Body of pancreas (tissue), 4 donors: ENCODE measurements around the gene DYRK2. TPM values are rescaled to one million over a fixed set of nuclear protein-coding genes. Genes with fewer than 3 reads are reported as not detected.

Experiments
- ATAC-seq: fragments of 150-250 bp; one replicate; pipeline ENCODE4 v1.9.1; 2016
- DNase-seq, 4 donors: peaks; one replicate each; pipeline ENCODE4 v3.0.0-alpha.2; 2019
- H3K27ac ChIP-seq, 4 donors: fragments of 200-600 bp; sonication (generic); 1 replicate in 3 of 4; 2 replicates in 1 of 4; pipeline versions ENCODE4 v1.5.1 to v1.6.1; 2016 to 2019; ENCODE audit warnings: mild to moderate bottlenecking in 1 of 4, mixed read lengths in 1 of 4, moderate library complexity in 1 of 4
- H3K27me3 ChIP-seq, 2 donors: fragments of 200-600 bp; sonication (generic); one replicate each; pipeline ENCODE4 v1.6.0; 2016; ENCODE audit warnings: mild to moderate bottlenecking in 1 of 2
- H3K36me3 ChIP-seq, 2 donors: fragments of 200-600 bp; sonication (generic); replicated peaks in 1 of 2; 2 replicates each; pipeline ENCODE4 v1.5.1; 2016; ENCODE audit warnings: low read depth in 2 of 2; ENCODE audit not compliant: insufficient read depth in 1 of 2
- H3K4me1 ChIP-seq: fragments of 200-600 bp; sonication (generic); one replicate; pipeline ENCODE4 v1.6.0; 2016
- H3K4me3 ChIP-seq, 2 donors: fragments of 200-600 bp; sonication (generic); 1 replicate in 1 of 2; 2 replicates in 1 of 2; pipeline ENCODE4 v1.5.1; 2016 to 2019
- H3K9me3 ChIP-seq, 3 donors: fragments of 200-600 bp; sonication (generic); 1 replicate in 2 of 3; 2 replicates in 1 of 3; pipeline ENCODE4 v1.5.1; 2016
- POLR2A ChIP-seq, 3 donors: fragments of 450-650 bp; IDR thresholded peaks; one replicate each; pipeline ENCODE4 v1.6.1; 2016; ENCODE audit warnings: antibody characterized with exemption in 3 of 3, mild to moderate bottlenecking in 2 of 3
- WGBS, 2 donors: methylation state at CpG; one replicate each; pipeline ENCODE4 v1.1.5; 2017; 5-methylcytosine and 5-hydroxymethylcytosine counted together
- intact Hi-C: fragments of 100-400 bp; cut with DNase I; formaldehyde crosslinking; loops from one replicate; pipeline ENCODE4 v1.15.1; 2023
- total RNA-seq, 2 donors: library from RNA; depleted of rRNA; stranded (reverse); fragments of >200 nt; gene quantifications; one replicate each; pipeline ENCODE4 v1.1.0, GENCODE V29; 2016
- TF ChIP-seq, protein P1 (sequence below), 7 experiments: fragments of 450-650 bp in 4 of 7; fragments of 200-600 bp in 3 of 7; sonication (generic) in 3 of 7; IDR thresholded peaks; one replicate each; pipeline ENCODE4 v1.5.1; 2016 to 2019; ENCODE audit warnings: antibody characterized with exemption in 7 of 7

The DYRK2 gene
- total RNA-seq, 2 donors from 2014 or later: 15.6 to 19.8 TPM

DNA sequence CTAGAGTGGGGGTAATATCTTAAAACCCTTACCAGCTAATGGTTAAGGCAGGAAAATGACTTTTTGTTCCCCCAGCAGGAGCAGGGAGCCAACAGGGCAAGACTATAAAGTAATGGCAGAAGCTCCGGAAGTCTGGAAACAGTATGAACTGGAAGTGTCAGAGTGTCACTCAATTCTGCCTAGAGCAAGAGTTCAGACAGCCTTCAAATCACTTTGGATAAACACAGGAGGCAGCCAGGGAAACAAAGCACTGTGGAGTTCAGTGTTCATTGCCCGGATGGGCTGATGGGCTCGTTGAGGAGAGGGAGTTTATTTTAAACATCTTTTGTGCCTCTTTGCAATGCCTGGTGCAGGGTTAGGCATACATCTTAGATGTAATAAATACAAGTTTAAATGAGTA lies 16.5 kb upstream of the DYRK2 start:
- H3K36me3 ChIP-seq: no peaks in the 10 kb centered on the region
- no peak overlapping the region for H3K4me3 ChIP-seq
- H3K4me1 ChIP-seq: no peaks in the 10 kb centered on the region
- H3K9me3 ChIP-seq: no peaks in the 10 kb centered on the region
- H3K27ac ChIP-seq: no peak overlapping the region
- no peak for ATAC-seq
- no peak for DNase-seq
- intact Hi-C loops: no loop called here
- 74 to 77% methylated on average over 3 of the region's 3 CpGs for WGBS, 2 donors
- H3K27me3 ChIP-seq: no peaks in the 10 kb centered on the region
- TF ChIP-seq, protein P1, sequence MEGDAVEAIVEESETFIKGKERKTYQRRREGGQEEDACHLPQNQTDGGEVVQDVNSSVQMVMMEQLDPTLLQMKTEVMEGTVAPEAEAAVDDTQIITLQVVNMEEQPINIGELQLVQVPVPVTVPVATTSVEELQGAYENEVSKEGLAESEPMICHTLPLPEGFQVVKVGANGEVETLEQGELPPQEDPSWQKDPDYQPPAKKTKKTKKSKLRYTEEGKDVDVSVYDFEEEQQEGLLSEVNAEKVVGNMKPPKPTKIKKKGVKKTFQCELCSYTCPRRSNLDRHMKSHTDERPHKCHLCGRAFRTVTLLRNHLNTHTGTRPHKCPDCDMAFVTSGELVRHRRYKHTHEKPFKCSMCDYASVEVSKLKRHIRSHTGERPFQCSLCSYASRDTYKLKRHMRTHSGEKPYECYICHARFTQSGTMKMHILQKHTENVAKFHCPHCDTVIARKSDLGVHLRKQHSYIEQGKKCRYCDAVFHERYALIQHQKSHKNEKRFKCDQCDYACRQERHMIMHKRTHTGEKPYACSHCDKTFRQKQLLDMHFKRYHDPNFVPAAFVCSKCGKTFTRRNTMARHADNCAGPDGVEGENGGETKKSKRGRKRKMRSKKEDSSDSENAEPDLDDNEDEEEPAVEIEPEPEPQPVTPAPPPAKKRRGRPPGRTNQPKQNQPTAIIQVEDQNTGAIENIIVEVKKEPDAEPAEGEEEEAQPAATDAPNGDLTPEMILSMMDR (IDR thresholded peaks at IDR 0.05): no peak
- no peak for TF ChIP-seq POLR2A (IDR thresholded peaks at IDR 0.05)

DNA sequence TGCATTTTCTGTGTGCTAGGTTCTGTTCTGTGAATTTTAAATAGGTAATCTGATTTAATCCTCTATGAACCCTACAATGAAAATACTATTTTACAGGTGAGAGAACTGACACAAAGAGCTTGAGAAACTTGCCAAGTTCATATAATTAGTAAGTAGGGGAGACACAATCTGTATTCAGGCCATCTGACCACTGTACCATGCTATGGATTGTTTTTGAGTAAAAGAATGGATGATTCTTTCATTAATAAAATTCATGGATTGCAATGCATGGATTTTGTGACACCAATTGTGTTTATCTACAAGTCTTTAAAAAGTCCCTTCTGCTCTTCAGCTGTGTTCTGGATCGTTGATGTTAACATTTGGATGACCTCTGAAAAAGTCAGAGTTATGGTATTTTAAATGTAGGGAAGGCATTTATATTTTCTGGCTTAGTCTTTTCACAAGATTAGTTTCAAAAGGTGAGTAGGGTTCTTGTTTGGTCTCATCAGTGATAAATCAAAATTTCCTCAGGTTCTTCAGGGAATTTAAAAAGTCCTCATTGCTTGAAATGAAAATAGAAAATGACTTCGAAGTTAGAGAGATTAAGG lies 15.4 kb upstream of the DYRK2 start:
- WGBS, 2 donors: 85% methylated on average over 2 of the region's 2 CpGs
- DNase-seq (no peak), ATAC-seq (no peak)
- no peaks in the 10 kb centered on the region for H3K27me3 ChIP-seq
- intact Hi-C loops: no loop called here
- no peaks in the 10 kb centered on the region for H3K9me3 ChIP-seq
- H3K4me1 ChIP-seq: no peaks in the 10 kb centered on the region
- TF ChIP-seq, protein P1 (IDR thresholded peaks at IDR 0.05): no peak
- no peak for TF ChIP-seq POLR2A (IDR thresholded peaks at IDR 0.05)
- no peak overlapping the region for H3K27ac ChIP-seq
- no peak overlapping the region for H3K4me3 ChIP-seq
- H3K36me3 ChIP-seq: no peaks in the 10 kb centered on the region

DNA sequence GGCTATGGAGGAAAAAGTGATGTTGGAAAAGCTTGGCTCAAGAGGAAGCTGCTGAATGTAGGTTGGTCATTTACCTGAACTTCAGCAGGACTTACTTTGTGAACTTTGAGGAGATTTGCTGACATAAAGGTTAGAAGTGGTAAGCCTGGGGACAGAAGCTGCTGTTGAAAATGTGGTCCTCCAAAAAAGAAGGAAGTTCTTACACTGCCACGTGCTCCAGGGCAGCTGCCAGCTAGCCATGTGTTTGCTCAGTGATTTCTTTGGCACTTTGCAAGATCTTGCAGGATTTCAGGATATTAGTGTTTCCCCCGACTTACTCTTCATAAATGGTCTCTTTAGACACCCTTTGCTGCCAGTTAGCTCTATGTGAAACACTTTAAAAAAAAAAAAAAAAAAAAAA lies 14.8 kb upstream of the DYRK2 start:
- no peak overlapping the region for H3K4me3 ChIP-seq
- peak in 3 of 4 donors; percentile 22 to 56 (median 45) for DNase-seq
- H3K27ac ChIP-seq: no peak overlapping the region
- H3K27me3 ChIP-seq: no peaks in the 10 kb centered on the region
- TF ChIP-seq, protein P1 (IDR thresholded peaks at IDR 0.05): no peak
- no peak for TF ChIP-seq POLR2A (IDR thresholded peaks at IDR 0.05)
- no peak for ATAC-seq
- no peaks in the 10 kb centered on the region for H3K4me1 ChIP-seq
- WGBS, 2 donors: 2 to 7% methylated on average over 2 of the region's 2 CpGs
- no peaks in the 10 kb centered on the region for H3K9me3 ChIP-seq
- H3K36me3 ChIP-seq: no peaks in the 10 kb centered on the region
- intact Hi-C loops: no loop called here

DNA sequence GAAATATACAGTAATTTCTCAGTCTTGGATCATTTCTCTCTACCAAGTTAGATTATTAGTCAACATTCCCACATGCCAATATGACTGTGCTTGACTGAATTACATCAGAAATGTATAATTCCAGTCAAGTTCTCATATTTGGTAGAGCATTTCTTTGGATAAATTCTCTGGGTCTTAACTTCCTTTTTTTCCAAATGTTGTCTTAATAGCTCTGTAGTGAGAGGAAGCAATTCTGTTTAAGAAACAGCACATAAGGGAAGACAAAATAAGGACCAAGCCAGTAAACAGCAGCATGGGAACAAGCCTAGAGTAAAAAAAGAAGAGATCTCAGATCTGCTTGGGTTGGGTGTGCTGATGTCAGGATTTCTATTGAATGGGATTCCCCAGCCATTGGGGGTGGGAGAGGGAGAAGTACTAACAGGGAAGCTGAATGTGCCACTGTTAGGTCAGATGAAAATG lies 14.2 kb upstream of the DYRK2 start:
- H3K36me3 ChIP-seq: no peaks in the 10 kb centered on the region
- ATAC-seq (no peak), DNase-seq (peak in 1 of 4 donors; percentile 18)
- no peak overlapping the region for H3K27ac ChIP-seq
- intact Hi-C loops: no loop called here
- no peak overlapping the region for H3K4me3 ChIP-seq
- TF ChIP-seq, protein P1 (IDR thresholded peaks at IDR 0.05): no peak
- no peak for TF ChIP-seq POLR2A (IDR thresholded peaks at IDR 0.05)
- H3K9me3 ChIP-seq: no peaks in the 10 kb centered on the region
- no peaks in the 10 kb centered on the region for H3K27me3 ChIP-seq
- H3K4me1 ChIP-seq: no peaks in the 10 kb centered on the region

DNA sequence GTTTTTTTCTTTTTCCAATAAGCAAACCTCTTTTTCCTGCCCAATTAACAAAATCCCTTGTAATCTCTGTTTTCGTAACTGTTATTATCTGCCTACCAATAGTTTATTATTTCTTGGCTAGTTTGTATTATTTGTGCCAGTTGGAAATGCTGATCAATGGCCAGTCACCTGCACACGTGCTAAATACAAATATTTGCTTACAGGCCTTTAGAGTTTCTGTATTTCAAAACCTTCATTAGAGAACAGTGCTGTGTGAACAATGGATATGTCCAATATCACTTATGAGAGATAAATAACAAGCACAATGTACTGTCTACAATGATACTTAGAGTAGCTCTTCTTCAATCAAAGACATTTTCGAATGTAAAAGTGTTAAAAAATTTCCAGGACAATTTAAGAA lies 10.8 kb upstream of the DYRK2 start:
- 42 to 44% methylated on average over 3 of the region's 3 CpGs for WGBS, 2 donors
- no peaks in the 10 kb centered on the region for H3K27me3 ChIP-seq
- TF ChIP-seq, protein P1 (IDR thresholded peaks at IDR 0.05): no peak
- no peak for TF ChIP-seq POLR2A (IDR thresholded peaks at IDR 0.05)
- H3K36me3 ChIP-seq: no peaks in the 10 kb centered on the region
- H3K4me1 ChIP-seq: no peaks in the 10 kb centered on the region
- intact Hi-C loops: no loop called here
- no peak overlapping the region for H3K27ac ChIP-seq
- no peak for ATAC-seq
- H3K4me3 ChIP-seq: no peak overlapping the region
- no peaks in the 10 kb centered on the region for H3K9me3 ChIP-seq
- DNase-seq: no peak
